Endothelial cell of umbilical vein (primary cell): ENCODE data around the gene HOPX. TPM values are rescaled to one million over a fixed set of nuclear protein-coding genes. Genes with fewer than 3 reads are reported as not detected.

Experiments
- BruUV-seq: library from RNA; stranded (reverse); fragments of 400-500 nt; replicated peaks from 2 replicates; lab custom pipeline; 2021; lab: Mats Ljungman, UMichigan
- CTCF ChIA-PET: fragments of 300-600, 350-600 bp; sonication (Branson Sonifier 250); formaldehyde crosslinking; loops from one replicate; lab custom pipeline; 2021; ENCODE audit warnings: antibody characterized with exemption, inconsistent platforms; lab: Charles Lee
- POLR2A ChIA-PET: fragments of 300-600, 350-600 bp; sonication (Branson Sonifier 250); formaldehyde crosslinking; loops from one replicate; lab custom pipeline; 2021; ENCODE audit warnings: antibody characterized with exemption, inconsistent platforms; lab: Charles Lee
- DNase-seq: peaks from one replicate; pipeline ENCODE4 v3.0.0-alpha.2; 2011; ENCODE audit warnings: low read depth, low spot score
- FAIRE-seq: peaks from 2 replicates; lab custom pipeline; 2011; peaks lifted over from hg19 to GRCh38; lab: Jason Lieb, UNC
- H2AFZ ChIP-seq: 2 replicates; pipeline ENCODE4 v1.6.0; 2012; ENCODE audit warnings: low read depth, low read length, control low read depth, inconsistent platforms
- H3K27ac ChIP-seq: 2 replicates; pipeline ENCODE4 v1.5.1; 2011; ENCODE audit warnings: low read depth, mild to moderate bottlenecking, control low read depth, low read length, moderate library complexity; ENCODE audit not compliant: insufficient read depth
- H3K27me3 ChIP-seq, 2 experiments: 2 replicates each; pipeline versions ENCODE4 v1.6.0 to v1.6.1; 2011; ENCODE audit warnings: low read length in 2 of 2, mixed read lengths in 1 of 2; ENCODE audit not compliant: control insufficient read depth in 2 of 2, insufficient read depth in 2 of 2
- H3K36me3 ChIP-seq, 2 experiments: 2 replicates in 1 of 2; 3 replicates in 1 of 2; pipeline ENCODE4 v1.5.1; 2011; ENCODE audit warnings: low read length in 2 of 2, mild to moderate bottlenecking in 1 of 2, moderate library complexity in 1 of 2; ENCODE audit not compliant: control insufficient read depth in 2 of 2, insufficient read depth in 2 of 2; ENCODE audit errors: extremely low read depth in 1 of 2
- H3K4me1 ChIP-seq: 3 replicates; pipeline ENCODE4 v1.5.1; 2011; ENCODE audit warnings: mild to moderate bottlenecking, low read length; ENCODE audit not compliant: control insufficient read depth, insufficient read depth; ENCODE audit errors: extremely low read depth
- H3K4me2 ChIP-seq: 2 replicates; pipeline ENCODE4 v1.6.1; 2011; ENCODE audit warnings: low read length, control low read depth, mixed read lengths; ENCODE audit not compliant: insufficient read depth
- H3K4me3 ChIP-seq, 3 experiments: fragments of 200-600 bp in 1 of 3; sonication (generic), shearing (Covaris generic) in 1 of 3; replicated peaks in 1 of 3; 2 replicates each; pipeline ENCODE4 v1.5.1; 2011 to 2016; ENCODE audit warnings: control low read depth in 3 of 3, low read length in 3 of 3, mild to moderate bottlenecking in 2 of 3, inconsistent platforms in 1 of 3, low read depth in 1 of 3, moderate library complexity in 1 of 3; ENCODE audit not compliant: insufficient read depth in 1 of 3
- H3K79me2 ChIP-seq: 2 replicates; pipeline ENCODE4 v1.6.0; 2012; ENCODE audit warnings: low read length, inconsistent platforms; ENCODE audit not compliant: control insufficient read depth, insufficient read depth
- H3K9ac ChIP-seq: replicated peaks from 2 replicates; pipeline ENCODE3; 2011; ENCODE audit warnings: low read length, control low read depth; ENCODE audit not compliant: insufficient read depth; ENCODE audit errors: extremely low read depth
- H3K9me1 ChIP-seq: replicated peaks from 3 replicates; pipeline ENCODE4 v1.6.0; 2011; ENCODE audit warnings: mild to moderate bottlenecking, low read length; ENCODE audit not compliant: control insufficient read depth, insufficient read depth; ENCODE audit errors: extremely low read depth
- H3K9me3 ChIP-seq: replicated peaks from 2 replicates; pipeline ENCODE4 v1.5.1; 2012; ENCODE audit warnings: low read length, inconsistent platforms; ENCODE audit not compliant: control insufficient read depth, insufficient read depth
- H4K20me1 ChIP-seq: replicated peaks from 2 replicates; pipeline ENCODE3; 2011; ENCODE audit warnings: mild to moderate bottlenecking, low read length; ENCODE audit not compliant: control insufficient read depth, insufficient read depth; ENCODE audit errors: extremely low read depth
- EZH2 ChIP-seq: IDR thresholded peaks from 2 replicates; pipeline ENCODE4 v1.6.1; 2012; ENCODE audit warnings: borderline replicate concordance, low read depth, mild to moderate bottlenecking, moderate library complexity, low read length, inconsistent platforms; ENCODE audit not compliant: severe bottlenecking
- FOS ChIP-seq: IDR thresholded peaks from 2 replicates; pipeline ENCODE4 v1.6.1; 2011; ENCODE audit warnings: mild to moderate bottlenecking, low read length, moderate library complexity, borderline replicate concordance; ENCODE audit not compliant: insufficient read depth
- JUN ChIP-seq: IDR thresholded peaks from 2 replicates; pipeline ENCODE4 v1.6.1; 2011; ENCODE audit warnings: borderline replicate concordance, low read depth; ENCODE audit not compliant: insufficient read length, insufficient read depth
- MYC ChIP-seq: IDR thresholded peaks from one replicate; pipeline ENCODE4 v1.6.1; 2011; ENCODE audit warnings: mild to moderate bottlenecking, low read depth, low read length
- POLR2A ChIP-seq: IDR thresholded peaks from 2 replicates; pipeline ENCODE4 v1.6.1; 2012; ENCODE audit warnings: low read depth, mild to moderate bottlenecking, control low read depth, low read length
- POLR2AphosphoS5 ChIP-seq: IDR thresholded peaks from 2 replicates; pipeline ENCODE4 v1.6.1; 2012; ENCODE audit warnings: low read depth, mild to moderate bottlenecking, control low read depth, low read length, moderate library complexity; ENCODE audit not compliant: insufficient read depth
- dilution Hi-C: fragments of 300-500 bp; cut with MboI; formaldehyde crosslinking; loops from one replicate; pipeline ENCODE4 v1.15.0; 2019; ENCODE audit warnings: low sequenced_read_pairs; ENCODE audit not compliant: extremely low pct_ligation_motif_present
- intact Hi-C: fragments of 100-400 bp; cut with micrococcal nuclease; formaldehyde crosslinking; loops from one replicate; pipeline ENCODE4 v1.10.0; 2022
- polyA plus RNA-seq, 4 experiments: library from polyadenylated mRNA; depleted of rRNA in 3 of 4; stranded (reverse) in 3 of 4; unstranded in 1 of 4; fragments of >200 nt; gene quantifications; 2 replicates each; pipeline versions ENCODE4 v1.2.1 to v1.2.3, GENCODE V29; 2011 to 2012; ENCODE audit warnings: missing spikeins in 1 of 4
- total RNA-seq: library from RNA; stranded (reverse); gene quantifications from 2 replicates; pipeline ENCODE4 v1.2.3, GENCODE V29; 2021
- TF ChIP-seq, protein P1 (sequence below): IDR thresholded peaks from 2 replicates; pipeline ENCODE4 v1.6.1; 2011; ENCODE audit not compliant: insufficient read depth, insufficient read length

The HOPX gene
- total and polyA plus RNA-seq, 2 donors (not counting 3 experiments of a cell fraction or from before 2014, with no cell fraction given) = 3.8 to 5.8 TPM

- ChIA-PET POLR2A (no interaction called here), CTCF (interaction anchor here (0.9 to 3.6 kb wide), 8 partner anchors 8 to 181 kb away, joined by 3 to 25 read pairs (median 8); no protein-coding TSS in a partner anchor)
- Histone ChIP-seq H3K4me1 (peaks cover 22% of the 10 kb centered on the region), H4K20me1 (no peaks in the 10 kb centered on the region), H3K9ac (peak overlapping the region; percentile 23), H3K27me3 (peaks cover 0 to 9% of the 10 kb centered on the region in 2 experiments), H3K4me3 (peak overlapping the region; percentile 54 to 71 (median 54)), H2AFZ (peak overlapping the region; percentile 75), H3K36me3 (no peaks in the 10 kb centered on the region), H3K79me2 (no peaks in the 10 kb centered on the region), H3K9me1 (no peaks in the 10 kb centered on the region), H3K9me3 (no peaks in the 10 kb centered on the region), H3K4me2 (peak overlapping the region; percentile 82), H3K27ac (no peak overlapping the region)
- FAIRE-seq (peak; percentile 54), DNase-seq (peak; percentile 46)
- TF ChIP-seq FOS (no peak), POLR2AphosphoS5 (peak; percentile 5), EZH2 (peak; percentile 68), POLR2A (no peak)
- TF ChIP-seq, protein P1, sequence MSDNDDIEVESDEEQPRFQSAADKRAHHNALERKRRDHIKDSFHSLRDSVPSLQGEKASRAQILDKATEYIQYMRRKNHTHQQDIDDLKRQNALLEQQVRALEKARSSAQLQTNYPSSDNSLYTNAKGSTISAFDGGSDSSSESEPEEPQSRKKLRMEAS = no peak
- dilution Hi-C loops = no loop called here
- intact Hi-C loops = no loop called here
- no TSS peak for BruUV-seq
These were observed 25.3 kb downstream of the HOPX start for GRCh38 chr4:56655627-56656345.

DNA sequence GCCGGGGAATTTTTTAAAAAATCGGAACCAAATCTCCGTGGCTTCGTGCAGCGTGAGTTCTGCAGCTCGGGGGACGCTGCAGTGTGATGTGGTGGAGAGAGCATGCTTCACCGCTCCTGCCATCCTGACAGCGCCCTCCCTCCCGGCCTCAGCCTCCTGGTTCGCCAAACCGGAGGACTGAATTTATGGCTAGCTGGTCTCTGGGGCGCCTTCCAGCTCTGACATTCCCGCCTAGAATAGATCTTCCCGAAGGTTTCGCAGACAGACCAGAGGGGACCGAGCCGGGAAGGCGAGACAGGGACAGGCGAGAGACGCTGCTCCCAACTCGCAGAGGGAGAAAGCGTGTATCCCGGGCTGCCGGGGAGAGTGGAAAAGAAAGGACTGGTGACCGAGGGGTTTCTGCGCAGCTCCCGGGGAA is 25.9 kb downstream of the HOPX start:
- no peak for FAIRE-seq
- H3K36me3 ChIP-seq = no peaks in the 10 kb centered on the region
- intact Hi-C loops = no loop called here

More for the DNA sequence above, 25.9 kb downstream of the HOPX start:
- H2AFZ ChIP-seq = peak overlapping the region; percentile 75
- dilution Hi-C loops = no loop called here
- no peak overlapping the region for H3K27ac ChIP-seq
- H3K9me3 ChIP-seq = no peaks in the 10 kb centered on the region
- H3K9ac ChIP-seq = peak overlapping the region; percentile 23
- H3K4me1 ChIP-seq = peaks cover 22% of the 10 kb centered on the region
- H3K4me3 ChIP-seq = peak overlapping the region; percentile 54 to 71 (median 54)
- CTCF ChIA-PET = interaction anchor here (0.9 to 3.6 kb wide), 11 partner anchors 9 to 508 kb away, joined by 3 to 25 read pairs (median 4); no protein-coding TSS in a partner anchor
- H3K4me2 ChIP-seq = peak overlapping the region; percentile 82
- H3K79me2 ChIP-seq = no peaks in the 10 kb centered on the region
- no peak for DNase-seq
- no peaks in the 10 kb centered on the region for H3K9me1 ChIP-seq
- peaks cover 0 to 9% of the 10 kb centered on the region in 2 experiments for H3K27me3 ChIP-seq
- POLR2A ChIA-PET = no interaction called here
- BruUV-seq = no TSS peak
- no peaks in the 10 kb centered on the region for H4K20me1 ChIP-seq
- TF ChIP-seq JUN (no peak), MYC (no peak), EZH2 (no peak)
- TF ChIP-seq, protein P1 = no peak
